ENCODE data around the gene FYN.

Gene FYN

DNA sequence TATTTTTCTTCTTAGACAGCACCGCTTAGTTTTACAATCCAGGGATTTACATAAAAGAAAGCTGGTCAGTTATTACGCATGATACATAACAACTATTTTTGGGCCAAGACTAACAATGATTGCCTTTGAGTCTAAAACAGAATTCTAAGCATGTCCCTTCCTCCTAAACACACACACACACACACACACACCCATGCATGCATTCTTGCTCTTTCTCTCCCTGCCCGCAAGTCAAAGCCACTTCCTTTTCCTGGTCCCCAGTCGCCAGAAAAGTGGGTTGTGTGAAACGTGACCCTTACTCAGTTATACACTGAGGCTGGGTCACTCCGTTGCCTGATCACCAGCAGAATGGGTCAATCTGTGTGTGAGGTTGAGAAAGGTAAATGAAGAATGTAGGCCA lies 31.4 kb downstream of the FYN start:
- POLR2A ChIA-PET = interaction anchor here (0.7 kb wide), 1 partner anchor 7 kb away, joined by 3 read pairs; no protein-coding TSS in a partner anchor
- CTCF ChIA-PET = interaction anchor here (2.3 kb wide), 1 partner anchor 16 kb away, joined by 8 read pairs; no protein-coding TSS in a partner anchor

GRCh38 chr6:111840803-111841202 lies 32.4 kb downstream of the FYN start:
- CTCF ChIA-PET = interaction anchor here (2.3 to 2.6 kb wide), 2 partner anchors 10 to 15 kb away, joined by 8 read pairs; no protein-coding TSS in a partner anchor
- no peak overlapping the region for H3K4me3 ChIP-seq (ENCODE audit: low read depth, low read length)
- POLR2A ChIA-PET = no interaction called here
- DNase-seq (ENCODE audit: low read depth, low spot score) = no peak
- TF ChIP-seq, protein P1, sequence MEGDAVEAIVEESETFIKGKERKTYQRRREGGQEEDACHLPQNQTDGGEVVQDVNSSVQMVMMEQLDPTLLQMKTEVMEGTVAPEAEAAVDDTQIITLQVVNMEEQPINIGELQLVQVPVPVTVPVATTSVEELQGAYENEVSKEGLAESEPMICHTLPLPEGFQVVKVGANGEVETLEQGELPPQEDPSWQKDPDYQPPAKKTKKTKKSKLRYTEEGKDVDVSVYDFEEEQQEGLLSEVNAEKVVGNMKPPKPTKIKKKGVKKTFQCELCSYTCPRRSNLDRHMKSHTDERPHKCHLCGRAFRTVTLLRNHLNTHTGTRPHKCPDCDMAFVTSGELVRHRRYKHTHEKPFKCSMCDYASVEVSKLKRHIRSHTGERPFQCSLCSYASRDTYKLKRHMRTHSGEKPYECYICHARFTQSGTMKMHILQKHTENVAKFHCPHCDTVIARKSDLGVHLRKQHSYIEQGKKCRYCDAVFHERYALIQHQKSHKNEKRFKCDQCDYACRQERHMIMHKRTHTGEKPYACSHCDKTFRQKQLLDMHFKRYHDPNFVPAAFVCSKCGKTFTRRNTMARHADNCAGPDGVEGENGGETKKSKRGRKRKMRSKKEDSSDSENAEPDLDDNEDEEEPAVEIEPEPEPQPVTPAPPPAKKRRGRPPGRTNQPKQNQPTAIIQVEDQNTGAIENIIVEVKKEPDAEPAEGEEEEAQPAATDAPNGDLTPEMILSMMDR (IDR thresholded peaks at IDR 0.05; ENCODE audit: insufficient read depth, low read length, missing control alignments) = no peak

More for the DNA sequence above, 31.4 kb downstream of the FYN start:
- TF ChIP-seq, protein P1 (IDR thresholded peaks at IDR 0.05; ENCODE audit: insufficient read depth, low read length, missing control alignments) = no peak
- H3K4me3 ChIP-seq (ENCODE audit: low read depth, low read length) = no peak overlapping the region
- DNase-seq (ENCODE audit: low read depth, low spot score) = no peak

DNA sequence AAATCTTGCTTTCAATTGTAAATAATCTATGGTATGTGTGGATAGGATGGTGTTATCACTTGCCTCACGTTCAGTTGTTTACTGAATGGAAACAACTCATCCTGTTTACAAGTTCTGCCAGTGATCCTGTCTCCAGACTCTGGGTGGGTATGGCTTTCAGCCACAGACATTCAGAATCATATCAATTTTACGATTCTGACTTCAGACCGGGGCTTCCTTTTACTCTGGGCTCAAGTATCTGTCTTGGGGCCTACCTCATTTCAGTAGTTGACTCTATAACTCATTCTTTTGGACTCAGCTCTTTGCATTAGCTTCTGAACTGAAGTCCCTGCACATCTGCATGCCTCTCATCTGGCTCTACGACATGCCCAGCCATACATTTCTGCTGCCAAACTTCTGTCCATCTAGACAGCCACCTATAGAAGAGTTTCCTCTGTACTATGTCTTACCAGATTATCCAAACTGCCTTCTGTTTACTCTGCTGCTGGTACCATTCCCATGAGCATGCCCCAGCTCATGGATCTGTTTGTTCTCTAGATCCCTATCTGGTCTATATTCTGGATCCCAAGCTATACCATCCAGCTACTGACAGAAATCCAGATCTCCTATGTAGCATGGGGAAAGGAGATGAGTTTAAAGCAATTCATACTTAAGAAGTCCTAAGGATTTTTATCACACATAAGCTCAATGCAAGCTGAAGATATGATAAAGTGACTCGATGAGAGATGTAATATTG lies 34.3 kb downstream of the FYN start:
- POLR2A ChIA-PET = no interaction called here
- TF ChIP-seq, protein P1 (IDR thresholded peaks at IDR 0.05; ENCODE audit: insufficient read depth, low read length, missing control alignments) = no peak

DNA sequence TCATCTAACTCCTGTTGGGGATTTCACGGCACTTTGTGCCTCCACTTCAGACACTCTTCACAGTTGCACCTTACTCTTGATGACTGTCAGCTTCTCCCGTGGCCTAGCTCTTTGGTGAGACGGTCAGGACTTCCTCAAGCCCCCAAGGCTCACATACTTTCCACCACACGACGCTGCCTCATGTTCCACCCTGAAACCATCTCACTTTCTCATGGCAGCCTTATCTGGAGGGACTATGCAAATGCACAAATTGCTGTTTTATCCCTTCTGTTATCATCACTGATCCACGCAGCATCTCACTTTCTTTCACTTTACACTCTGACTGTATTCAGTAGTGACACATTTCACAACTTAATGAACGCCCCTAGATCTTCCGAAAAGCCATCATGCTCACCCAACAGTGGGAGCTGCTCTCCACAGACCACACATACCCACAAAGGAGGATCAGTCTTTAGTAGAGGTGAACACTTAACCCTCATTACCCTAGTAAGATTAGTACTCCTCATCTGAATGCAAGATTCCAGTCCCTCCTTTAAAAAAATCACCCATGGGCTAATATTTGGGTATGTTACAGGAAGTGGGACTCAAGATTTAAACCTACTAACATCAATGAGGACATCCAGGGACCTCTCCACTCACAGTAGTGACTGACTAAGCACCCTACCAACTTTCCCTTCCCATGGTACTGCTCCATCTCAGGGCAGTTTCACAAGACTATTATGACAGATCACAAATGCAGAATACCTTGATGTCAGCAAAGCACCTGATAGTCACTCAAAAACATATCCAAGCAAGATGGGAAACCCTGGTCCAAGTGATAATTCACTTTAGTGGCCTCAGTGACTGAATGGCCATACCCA lies 35.4 kb downstream of the FYN start:
- POLR2A ChIA-PET = no interaction called here
- CTCF ChIA-PET = no interaction called here
- H3K4me3 ChIP-seq (ENCODE audit: low read depth, low read length) = no peak overlapping the region

More for the DNA sequence above, 34.3 kb downstream of the FYN start:
- CTCF ChIA-PET = interaction anchor here (2.6 kb wide), 1 partner anchor 12 kb away, joined by 8 read pairs; no protein-coding TSS in a partner anchor
- H3K4me3 ChIP-seq (ENCODE audit: low read depth, low read length) = no peak overlapping the region
- DNase-seq (ENCODE audit: low read depth, low spot score) = no peak

DNA sequence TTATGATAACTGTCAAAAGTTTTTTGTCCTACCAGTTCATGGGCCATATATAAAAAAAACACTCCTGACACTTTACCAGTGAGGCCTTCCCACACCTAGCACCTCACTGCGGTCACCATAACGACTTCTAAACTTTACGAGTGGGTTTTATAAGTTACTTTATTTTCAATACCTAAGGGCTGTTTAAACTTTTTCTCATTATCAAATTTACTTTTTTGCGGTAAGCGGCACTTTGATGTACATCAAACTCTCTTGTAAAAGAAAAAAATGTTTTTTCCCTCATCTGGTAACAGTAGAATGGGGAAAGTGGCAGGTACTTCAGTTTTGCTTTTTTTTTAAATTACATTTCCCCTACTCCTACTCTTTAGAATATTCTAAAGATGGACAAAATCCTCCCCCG lies 36.2 kb downstream of the FYN start:
- ChIA-PET POLR2A (no interaction called here), CTCF (no interaction called here)
- H3K4me3 ChIP-seq (ENCODE audit: low read depth, low read length) = no peak overlapping the region

More for the DNA sequence above, 35.4 kb downstream of the FYN start:
- TF ChIP-seq, protein P1 (IDR thresholded peaks at IDR 0.05; ENCODE audit: insufficient read depth, low read length, missing control alignments) = no peak
- no peak for DNase-seq (ENCODE audit: low read depth, low spot score)

More for the DNA sequence above, 36.2 kb downstream of the FYN start:
- TF ChIP-seq, protein P1 (IDR thresholded peaks at IDR 0.05; ENCODE audit: insufficient read depth, low read length, missing control alignments) = no peak
- DNase-seq (ENCODE audit: low read depth, low spot score) = no peak
